MM.1S (cell line): ENCODE results near the gene CHCHD6.

Source experiments
- DNase-seq: peaks from one replicate; pipeline ENCODE4 v3.0.0-alpha.2; 2015
- H2AFZ ChIP-seq: fragments of 300-600 bp; sonication (generic); 2 replicates; pipeline ENCODE4 v1.6.0; 2016; ENCODE audit warnings: antibody characterized with exemption, low read length
- H3F3A ChIP-seq: fragments of 300-600 bp; sonication (generic); 2 replicates; pipeline ENCODE4 v1.6.1; 2016; ENCODE audit warnings: mild to moderate bottlenecking, antibody characterized with exemption, low read length, moderate library complexity, mixed read lengths; ENCODE audit not compliant: insufficient read depth
- H3K27ac ChIP-seq: fragments of 300-600 bp; sonication (generic); 2 replicates; pipeline ENCODE4 v1.5.1; 2016; ENCODE audit warnings: mild to moderate bottlenecking, low read length
- H3K27me3 ChIP-seq: fragments of 300-600 bp; sonication (generic); replicated peaks from 2 replicates; pipeline ENCODE4 v1.6.0; 2016; ENCODE audit warnings: low read length; ENCODE audit not compliant: insufficient read depth
- H3K36me3 ChIP-seq: fragments of 300-600 bp; sonication (generic); replicated peaks from 2 replicates; pipeline ENCODE4 v1.6.1; 2016; ENCODE audit warnings: mild to moderate bottlenecking, low read length, mixed read lengths; ENCODE audit not compliant: insufficient read depth
- H3K4me1 ChIP-seq: fragments of 300-600 bp; sonication (generic); 2 replicates; pipeline ENCODE4 v1.6.1; 2016; ENCODE audit warnings: low read length, mixed read lengths
- H3K4me2 ChIP-seq: fragments of 300-600 bp; sonication (generic); 2 replicates; pipeline ENCODE4 v1.6.0; 2016; ENCODE audit warnings: low read depth, low read length
- H3K4me3 ChIP-seq: fragments of 300-600 bp; sonication (generic); 2 replicates; pipeline ENCODE4 v1.5.1; 2016; ENCODE audit warnings: low read length, mixed read lengths
- H3K79me2 ChIP-seq: fragments of 300-600 bp; sonication (generic); 2 replicates; pipeline ENCODE4 v1.6.1; 2016; ENCODE audit warnings: mixed run types, low read length, mixed read lengths
- H3K9ac ChIP-seq: fragments of 300-600 bp; sonication (generic); 2 replicates; pipeline ENCODE4 v1.6.1; 2016; ENCODE audit warnings: low read length, mixed read lengths
- H3K9me2 ChIP-seq: fragments of 300-600 bp; sonication (generic); replicated peaks from 2 replicates; pipeline ENCODE4 v1.6.1; 2016; ENCODE audit warnings: mild to moderate bottlenecking, low read length, mixed read lengths; ENCODE audit not compliant: insufficient read depth
- H3K9me3 ChIP-seq: fragments of 300-600 bp; sonication (generic); replicated peaks from 2 replicates; pipeline ENCODE4 v1.6.1; 2016; ENCODE audit warnings: mild to moderate bottlenecking, low read length, mixed read lengths; ENCODE audit not compliant: insufficient read depth
- H4K20me1 ChIP-seq: fragments of 300-600 bp; sonication (generic); 2 replicates; pipeline ENCODE4 v1.6.1; 2016; ENCODE audit warnings: mild to moderate bottlenecking, low read length, moderate library complexity, mixed read lengths; ENCODE audit not compliant: insufficient read depth
- CTCF ChIP-seq: fragments of 300-600 bp; sonication (generic); IDR thresholded peaks from 2 replicates; pipeline ENCODE4 v1.5.1; 2016; ENCODE audit warnings: antibody characterized with exemption, low read length, mixed read lengths
- EZH2 ChIP-seq: fragments of 300-600 bp; sonication (generic); optimal IDR thresholded peaks from 2 replicates; pipeline ENCODE3; 2017; ENCODE audit warnings: low read depth, mild to moderate bottlenecking, antibody characterized with exemption, low read length, mixed read lengths
- EZH2phosphoT487 ChIP-seq: fragments of 300-600 bp; sonication (generic); IDR thresholded peaks from 2 replicates; pipeline ENCODE4 v1.6.1; 2018; ENCODE audit warnings: antibody characterized with exemption, low read length

Gene CHCHD6

GRCh38 chr3:126851382-126851781, 147.3 kb downstream of the CHCHD6 start:
- TF ChIP-seq CTCF, result no peak
- TF ChIP-seq EZH2, result no peak
- Histone ChIP-seq H3K4me3 (no peak overlapping the region), H3K27ac (no peak overlapping the region), H3K36me3 (no peaks in the 10 kb centered on the region), H3K4me1 (no peaks in the 10 kb centered on the region), H4K20me1 (no peaks in the 10 kb centered on the region), H2AFZ (no peak overlapping the region), H3K9me2 (no peaks in the 10 kb centered on the region), H3K79me2 (no peaks in the 10 kb centered on the region), H3F3A (no peaks in the 10 kb centered on the region), H3K9me3 (no peaks in the 10 kb centered on the region), H3K27me3 (no peaks in the 10 kb centered on the region), H3K4me2 (no peak overlapping the region), H3K9ac (no peak overlapping the region)
- DNase-seq, result no peak

GRCh38 chr3:126851934-126852333, 147.9 kb downstream of the CHCHD6 start:
- Histone ChIP-seq H3K9ac (no peak overlapping the region), H3K36me3 (no peaks in the 10 kb centered on the region), H3K27ac (no peak overlapping the region), H4K20me1 (no peaks in the 10 kb centered on the region), H3K9me3 (no peaks in the 10 kb centered on the region), H3K79me2 (no peaks in the 10 kb centered on the region), H2AFZ (no peak overlapping the region), H3K4me1 (no peaks in the 10 kb centered on the region), H3F3A (no peaks in the 10 kb centered on the region), H3K27me3 (no peaks in the 10 kb centered on the region), H3K4me3 (no peak overlapping the region), H3K4me2 (no peak overlapping the region), H3K9me2 (no peaks in the 10 kb centered on the region)
- no peak for TF ChIP-seq CTCF
- no peak for TF ChIP-seq EZH2phosphoT487
- TF ChIP-seq EZH2, result no peak
- DNase-seq, result no peak

- H3K27ac ChIP-seq, result no peak overlapping the region
- H3K36me3 ChIP-seq, result no peaks in the 10 kb centered on the region
- no peak for TF ChIP-seq EZH2
- TF ChIP-seq EZH2phosphoT487, result no peak
- no peak for TF ChIP-seq CTCF
- no peaks in the 10 kb centered on the region for H3K4me1 ChIP-seq
- H3K4me2 ChIP-seq, result no peak overlapping the region
- H3K9me2 ChIP-seq, result no peaks in the 10 kb centered on the region
- no peaks in the 10 kb centered on the region for H3K9me3 ChIP-seq
- no peak overlapping the region for H3K4me3 ChIP-seq
- no peaks in the 10 kb centered on the region for H4K20me1 ChIP-seq
- no peaks in the 10 kb centered on the region for H3K27me3 ChIP-seq
- no peaks in the 10 kb centered on the region for H3F3A ChIP-seq
- DNase-seq, result no peak
- no peak overlapping the region for H3K9ac ChIP-seq
- no peak overlapping the region for H2AFZ ChIP-seq
- no peaks in the 10 kb centered on the region for H3K79me2 ChIP-seq
Observed at GRCh38 chr3:126852511-126852910, 148.5 kb downstream of the CHCHD6 start.

- H3K4me2 ChIP-seq, result no peak overlapping the region
- H3K4me1 ChIP-seq, result no peaks in the 10 kb centered on the region
Observed at GRCh38 chr3:126854666-126855065, 150.6 kb downstream of the CHCHD6 start.

More at GRCh38 chr3:126854666-126855065, 150.6 kb downstream of the CHCHD6 start:
- no peak overlapping the region for H3K4me3 ChIP-seq
- no peak overlapping the region for H3K9ac ChIP-seq
- H3K27me3 ChIP-seq, result no peaks in the 10 kb centered on the region
- TF ChIP-seq EZH2 (no peak), EZH2phosphoT487 (no peak), CTCF (no peak)
- no peaks in the 10 kb centered on the region for H3K36me3 ChIP-seq
- no peak overlapping the region for H2AFZ ChIP-seq
- no peaks in the 10 kb centered on the region for H3K79me2 ChIP-seq
- DNase-seq, result no peak
- no peak overlapping the region for H3K27ac ChIP-seq
- H4K20me1 ChIP-seq, result no peaks in the 10 kb centered on the region
- no peaks in the 10 kb centered on the region for H3K9me2 ChIP-seq
- no peaks in the 10 kb centered on the region for H3K9me3 ChIP-seq
- no peaks in the 10 kb centered on the region for H3F3A ChIP-seq
